Measurements from ENCODE around the gene UCN.

Gene UCN

GRCh38 chr2:27347641-27348040, 39.4 kb upstream of the UCN start:
- H3K27ac ChIP-seq (ENCODE audit: extremely low read depth, low read depth, low read length), result no peak overlapping the region
- no peaks in the 10 kb centered on the region for H3K4me1 ChIP-seq (ENCODE audit: control insufficient read depth, insufficient read depth, low read length)
- TF ChIP-seq KLF1 (tag by site-specific recombination; IDR thresholded peaks at IDR 0.05) (0 out of 2 replicates have a peak, but pooled peaks have one; percentile 60), ZNF366 (tag by site-specific recombination; conservative IDR thresholded peaks at IDR 0.05) (no peak), OSR2 (tag by site-specific recombination; IDR thresholded peaks at IDR 0.05) (no peak), ZNF24 (tag by site-specific recombination; IDR thresholded peaks at IDR 0.05) (no peak), MZF1 (tag by site-specific recombination; IDR thresholded peaks at IDR 0.05; ENCODE audit: borderline replicate concordance) (no peak), ZNF23 (tag by site-specific recombination; IDR thresholded peaks at IDR 0.05; ENCODE audit: borderline replicate concordance) (no peak)
- TF ChIP-seq, protein P1, sequence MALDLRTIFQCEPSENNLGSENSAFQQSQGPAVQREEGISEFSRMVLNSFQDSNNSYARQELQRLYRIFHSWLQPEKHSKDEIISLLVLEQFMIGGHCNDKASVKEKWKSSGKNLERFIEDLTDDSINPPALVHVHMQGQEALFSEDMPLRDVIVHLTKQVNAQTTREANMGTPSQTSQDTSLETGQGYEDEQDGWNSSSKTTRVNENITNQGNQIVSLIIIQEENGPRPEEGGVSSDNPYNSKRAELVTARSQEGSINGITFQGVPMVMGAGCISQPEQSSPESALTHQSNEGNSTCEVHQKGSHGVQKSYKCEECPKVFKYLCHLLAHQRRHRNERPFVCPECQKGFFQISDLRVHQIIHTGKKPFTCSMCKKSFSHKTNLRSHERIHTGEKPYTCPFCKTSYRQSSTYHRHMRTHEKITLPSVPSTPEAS (tag by site-specific recombination; IDR thresholded peaks at IDR 0.05), result no peak
- H3K4me3 ChIP-seq (ENCODE audit: low read depth, low read length), result no peak overlapping the region
- POLR2A ChIA-PET, result interaction anchor here (0.7 kb wide), 1 partner anchor 13 kb away, joined by 3 read pairs; no protein-coding TSS in a partner anchor
- H3K9me3 ChIP-seq (ENCODE audit: control insufficient read depth, insufficient read depth, low read depth, low read length), result no peaks in the 10 kb centered on the region
- peaks cover 9 to 11% of the 10 kb centered on the region in 2 experiments; a peak in 2 of 3 replicates for H3K36me3 ChIP-seq (ENCODE audit: control insufficient read depth in 2 of 2, insufficient read depth in 1 of 2, low read length in 2 of 2)
- CTCF ChIA-PET, result interaction anchor here (0.6 kb wide), 1 partner anchor 22 kb away, joined by 4 read pairs; no protein-coding TSS in a partner anchor

GRCh38 chr2:27336173-27336572, 27.9 kb upstream of the UCN start:
- CTCF ChIA-PET, result no interaction called here
- Histone ChIP-seq H3K27ac (ENCODE audit: extremely low read depth, low read depth, low read length) (no peak overlapping the region), H3K4me3 (ENCODE audit: low read depth, low read length) (no peak overlapping the region), H3K36me3 (ENCODE audit: control insufficient read depth in 2 of 2, insufficient read depth in 1 of 2, low read length in 2 of 2) (peaks cover 71 to 75% of the 10 kb centered on the region in 2 experiments), H3K9me3 (ENCODE audit: control insufficient read depth, insufficient read depth, low read depth, low read length) (no peaks in the 10 kb centered on the region), H3K4me1 (ENCODE audit: control insufficient read depth, insufficient read depth, low read length) (no peaks in the 10 kb centered on the region)
- POLR2A ChIA-PET, result no interaction called here
- TF ChIP-seq ZNF121 (tag by site-specific recombination; IDR thresholded peaks at IDR 0.05), result no peak
- no peak for TF ChIP-seq ZNF239 (tag by site-specific recombination; IDR thresholded peaks at IDR 0.05)
- TF ChIP-seq ZEB2 (tag by site-specific recombination; IDR thresholded peaks at IDR 0.05), result no peak
- no peak for TF ChIP-seq KLF10 (tag by site-specific recombination; IDR thresholded peaks at IDR 0.05)
- TF ChIP-seq, protein P1 (tag by site-specific recombination; IDR thresholded peaks at IDR 0.05), result no peak
- no peak for TF ChIP-seq KLF9 (tag by site-specific recombination; IDR thresholded peaks at IDR 0.05; ENCODE audit: low read depth)
- TF ChIP-seq GLI4 (tag by site-specific recombination; IDR thresholded peaks at IDR 0.05), result no peak
- no peak for TF ChIP-seq CTCF (tag by site-specific recombination; IDR thresholded peaks at IDR 0.05)
- TF ChIP-seq ZNF157 (tag by site-specific recombination; IDR thresholded peaks at IDR 0.05), result no peak
- TF ChIP-seq, protein P2, sequence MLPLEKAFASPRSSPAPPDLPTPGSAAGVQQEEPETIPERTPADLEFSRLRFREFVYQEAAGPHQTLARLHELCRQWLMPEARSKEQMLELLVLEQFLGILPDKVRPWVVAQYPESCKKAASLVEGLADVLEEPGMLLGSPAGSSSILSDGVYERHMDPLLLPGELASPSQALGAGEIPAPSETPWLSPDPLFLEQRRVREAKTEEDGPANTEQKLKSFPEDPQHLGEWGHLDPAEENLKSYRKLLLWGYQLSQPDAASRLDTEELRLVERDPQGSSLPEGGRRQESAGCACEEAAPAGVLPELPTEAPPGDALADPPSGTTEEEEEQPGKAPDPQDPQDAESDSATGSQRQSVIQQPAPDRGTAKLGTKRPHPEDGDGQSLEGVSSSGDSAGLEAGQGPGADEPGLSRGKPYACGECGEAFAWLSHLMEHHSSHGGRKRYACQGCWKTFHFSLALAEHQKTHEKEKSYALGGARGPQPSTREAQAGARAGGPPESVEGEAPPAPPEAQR (tag by site-specific recombination; IDR thresholded peaks at IDR 0.05), result no peak
- no peak for TF ChIP-seq KLF7 (tag by site-specific recombination; IDR thresholded peaks at IDR 0.05; ENCODE audit: borderline replicate concordance)
- TF ChIP-seq ZNF837 (tag by site-specific recombination; IDR thresholded peaks at IDR 0.05), result no peak
- TF ChIP-seq ZNF341 (tag by site-specific recombination; IDR thresholded peaks at IDR 0.05; ENCODE audit: low read depth), result no peak
- no peak for TF ChIP-seq BCL11B (tag by site-specific recombination; IDR thresholded peaks at IDR 0.05; ENCODE audit: low read depth)
- TF ChIP-seq, protein P3, sequence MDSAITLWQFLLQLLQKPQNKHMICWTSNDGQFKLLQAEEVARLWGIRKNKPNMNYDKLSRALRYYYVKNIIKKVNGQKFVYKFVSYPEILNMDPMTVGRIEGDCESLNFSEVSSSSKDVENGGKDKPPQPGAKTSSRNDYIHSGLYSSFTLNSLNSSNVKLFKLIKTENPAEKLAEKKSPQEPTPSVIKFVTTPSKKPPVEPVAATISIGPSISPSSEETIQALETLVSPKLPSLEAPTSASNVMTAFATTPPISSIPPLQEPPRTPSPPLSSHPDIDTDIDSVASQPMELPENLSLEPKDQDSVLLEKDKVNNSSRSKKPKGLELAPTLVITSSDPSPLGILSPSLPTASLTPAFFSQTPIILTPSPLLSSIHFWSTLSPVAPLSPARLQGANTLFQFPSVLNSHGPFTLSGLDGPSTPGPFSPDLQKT (IDR thresholded peaks at IDR 0.05; ENCODE audit: borderline replicate concordance, low read depth, low read length), result no peak
- no peak for TF ChIP-seq ZNF335 (tag by site-specific recombination; conservative IDR thresholded peaks at IDR 0.05)
- TF ChIP-seq ZNF639 (tag by site-specific recombination; IDR thresholded peaks at IDR 0.05), result no peak
- TF ChIP-seq ZNF221 (tag by site-specific recombination; IDR thresholded peaks at IDR 0.05; ENCODE audit: borderline replicate concordance), result no peak

Measured in HEK293 (cell line).